Fibroblast of lung (primary cell): ENCODE data around the gene SLC6A2. TPM values are rescaled to one million over a fixed set of nuclear protein-coding genes. Genes with fewer than 3 reads are reported as not detected.

Source experiments
- DNase-seq, 2 donors: peaks; one replicate each; pipeline versions ENCODE4 v3.0.0 to v3.0.0-alpha.2; 2010; ENCODE audit warnings: low read depth in 2 of 2
- H2AFZ ChIP-seq: 2 replicates; pipeline ENCODE4 v1.5.1; 2012; ENCODE audit warnings: low read length, control low read depth, inconsistent platforms
- H3K27ac ChIP-seq: 2 replicates; pipeline ENCODE4 v1.5.1; 2011; ENCODE audit warnings: low read length, control low read depth; ENCODE audit not compliant: insufficient read depth
- H3K27me3 ChIP-seq: 2 replicates; pipeline ENCODE4 v1.5.1; 2011; ENCODE audit warnings: mild to moderate bottlenecking, low read length; ENCODE audit not compliant: control insufficient read depth, insufficient read depth
- H3K36me3 ChIP-seq: 2 replicates; pipeline ENCODE4 v1.5.1; 2011; ENCODE audit warnings: low read length; ENCODE audit not compliant: control insufficient read depth, insufficient read depth
- H3K4me1 ChIP-seq: 2 replicates; pipeline ENCODE4 v1.5.1; 2011; ENCODE audit warnings: low read length; ENCODE audit not compliant: control insufficient read depth, insufficient read depth; ENCODE audit errors: extremely low read depth
- H3K4me2 ChIP-seq: 2 replicates; pipeline ENCODE4 v1.5.1; 2011; ENCODE audit warnings: low read length, control low read depth; ENCODE audit not compliant: insufficient read depth; ENCODE audit errors: extremely low read depth
- H3K4me3 ChIP-seq, 4 experiments: fragments of 200-600 bp in 1 of 4; sonication (generic) in 1 of 4; replicated peaks in 1 of 4; 2 replicates each; pipeline ENCODE4 v1.5.1; 2011 to 2016; ENCODE audit warnings: low read length in 4 of 4, low read depth in 3 of 4, mild to moderate bottlenecking in 3 of 4, control low read depth in 2 of 4, inconsistent platforms in 1 of 4, mixed read lengths in 1 of 4; ENCODE audit not compliant: insufficient read depth in 1 of 4; ENCODE audit errors: control extremely low read depth in 1 of 4
- H3K79me2 ChIP-seq: 2 replicates; pipeline ENCODE4 v1.5.1; 2012; ENCODE audit warnings: mild to moderate bottlenecking, low read length, inconsistent platforms; ENCODE audit not compliant: control insufficient read depth, insufficient read depth
- H3K9ac ChIP-seq: 2 replicates; pipeline ENCODE4 v1.5.1; 2011; ENCODE audit warnings: mild to moderate bottlenecking, low read length, control low read depth; ENCODE audit not compliant: insufficient read depth
- H3K9me3 ChIP-seq: 2 replicates; pipeline ENCODE4 v1.5.1; 2012; ENCODE audit warnings: low read depth, low read length; ENCODE audit not compliant: control insufficient read depth, insufficient read depth
- H4K20me1 ChIP-seq: 2 replicates; pipeline ENCODE4 v1.5.1; 2011; ENCODE audit warnings: low read length; ENCODE audit not compliant: control insufficient read depth, insufficient read depth; ENCODE audit errors: extremely low read depth
- EZH2 ChIP-seq: IDR thresholded peaks from 2 replicates; pipeline ENCODE4 v1.5.1; 2012; ENCODE audit warnings: low read length, control low read depth, mild to moderate bottlenecking; ENCODE audit errors: missing control alignments
- polyA plus RNA-seq, 2 donors: library from polyadenylated mRNA; depleted of rRNA in 1 of 2; stranded (reverse) in 1 of 2; unstranded in 1 of 2; fragments of >200 nt; gene quantifications; 2 replicates each; pipeline ENCODE4 v1.2.1, GENCODE V29; 2011 to 2012; ENCODE audit warnings: missing spikeins in 1 of 2
- total RNA-seq: library from RNA; depleted of rRNA; stranded (reverse); fragments of >200 nt; gene quantifications from 2 replicates; pipeline ENCODE4 v1.2.1, GENCODE V29; 2014
- TF ChIP-seq, protein P1 (sequence below), 2 donors: IDR thresholded peaks in 1 of 2; conservative IDR thresholded peaks in 1 of 2; 1 replicate in 1 of 2; 2 replicates in 1 of 2; pipeline ENCODE4 v1.5.1; 2011 to 2012; ENCODE audit warnings: low read length in 2 of 2, control low read depth in 1 of 2, inconsistent platforms in 1 of 2, low read depth in 1 of 2, mild to moderate bottlenecking in 1 of 2

Gene SLC6A2
- total and polyA plus RNA-seq, 2 donors (not counting 1 experiment from before 2014, with no cell fraction given) = not detected

- Histone ChIP-seq H2AFZ (no peak overlapping the region), H3K27me3 (no peaks in the 10 kb centered on the region), H3K4me2 (no peak overlapping the region), H3K79me2 (no peaks in the 10 kb centered on the region), H3K4me3 (no peak overlapping the region), H3K4me1 (no peaks in the 10 kb centered on the region), H3K9ac (no peak overlapping the region), H3K9me3 (no peaks in the 10 kb centered on the region), H3K27ac (no peak overlapping the region), H4K20me1 (no peaks in the 10 kb centered on the region), H3K36me3 (no peaks in the 10 kb centered on the region)
- no peak for DNase-seq
- TF ChIP-seq, protein P1, sequence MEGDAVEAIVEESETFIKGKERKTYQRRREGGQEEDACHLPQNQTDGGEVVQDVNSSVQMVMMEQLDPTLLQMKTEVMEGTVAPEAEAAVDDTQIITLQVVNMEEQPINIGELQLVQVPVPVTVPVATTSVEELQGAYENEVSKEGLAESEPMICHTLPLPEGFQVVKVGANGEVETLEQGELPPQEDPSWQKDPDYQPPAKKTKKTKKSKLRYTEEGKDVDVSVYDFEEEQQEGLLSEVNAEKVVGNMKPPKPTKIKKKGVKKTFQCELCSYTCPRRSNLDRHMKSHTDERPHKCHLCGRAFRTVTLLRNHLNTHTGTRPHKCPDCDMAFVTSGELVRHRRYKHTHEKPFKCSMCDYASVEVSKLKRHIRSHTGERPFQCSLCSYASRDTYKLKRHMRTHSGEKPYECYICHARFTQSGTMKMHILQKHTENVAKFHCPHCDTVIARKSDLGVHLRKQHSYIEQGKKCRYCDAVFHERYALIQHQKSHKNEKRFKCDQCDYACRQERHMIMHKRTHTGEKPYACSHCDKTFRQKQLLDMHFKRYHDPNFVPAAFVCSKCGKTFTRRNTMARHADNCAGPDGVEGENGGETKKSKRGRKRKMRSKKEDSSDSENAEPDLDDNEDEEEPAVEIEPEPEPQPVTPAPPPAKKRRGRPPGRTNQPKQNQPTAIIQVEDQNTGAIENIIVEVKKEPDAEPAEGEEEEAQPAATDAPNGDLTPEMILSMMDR (conservative IDR thresholded peaks at IDR 0.05 in 1 of 2, IDR thresholded peaks at IDR 0.05 in 1 of 2; ENCODE audit: low read depth in 1 of 2, low read length in 2 of 2) = no peak
- no peak for TF ChIP-seq EZH2
Measured at GRCh38 chr16:55682086-55682485, 26.3 kb downstream of the SLC6A2 start.

DNA sequence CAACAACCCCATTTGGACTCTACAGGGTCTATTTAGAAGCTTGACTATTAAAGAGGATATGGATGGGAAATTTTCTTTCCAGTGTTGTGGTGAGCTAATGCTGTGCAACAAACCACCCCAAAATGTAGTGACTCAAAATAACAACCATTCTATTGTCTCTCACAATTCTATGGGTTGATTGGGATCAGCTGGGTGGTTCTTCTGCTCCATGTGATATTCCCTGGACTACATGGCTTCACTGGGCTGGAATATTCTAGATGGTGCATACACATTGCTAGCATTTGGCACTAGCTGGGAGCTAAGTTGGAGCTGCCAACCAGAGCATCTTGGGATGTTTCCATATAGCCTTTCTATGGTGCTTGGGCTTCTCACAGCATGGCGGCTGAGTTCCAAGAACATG is 30.2 kb downstream of the SLC6A2 start:
- Histone ChIP-seq H2AFZ (no peak overlapping the region), H4K20me1 (no peaks in the 10 kb centered on the region), H3K4me3 (no peak overlapping the region), H3K9me3 (no peaks in the 10 kb centered on the region), H3K36me3 (no peaks in the 10 kb centered on the region), H3K4me2 (no peak overlapping the region), H3K79me2 (no peaks in the 10 kb centered on the region), H3K27me3 (no peaks in the 10 kb centered on the region), H3K4me1 (no peaks in the 10 kb centered on the region), H3K9ac (no peak overlapping the region), H3K27ac (no peak overlapping the region)
- DNase-seq = no peak
- no peak for TF ChIP-seq EZH2
- TF ChIP-seq, protein P1 (conservative IDR thresholded peaks at IDR 0.05 in 1 of 2, IDR thresholded peaks at IDR 0.05 in 1 of 2; ENCODE audit: low read depth in 1 of 2, low read length in 2 of 2) = no peak

DNA sequence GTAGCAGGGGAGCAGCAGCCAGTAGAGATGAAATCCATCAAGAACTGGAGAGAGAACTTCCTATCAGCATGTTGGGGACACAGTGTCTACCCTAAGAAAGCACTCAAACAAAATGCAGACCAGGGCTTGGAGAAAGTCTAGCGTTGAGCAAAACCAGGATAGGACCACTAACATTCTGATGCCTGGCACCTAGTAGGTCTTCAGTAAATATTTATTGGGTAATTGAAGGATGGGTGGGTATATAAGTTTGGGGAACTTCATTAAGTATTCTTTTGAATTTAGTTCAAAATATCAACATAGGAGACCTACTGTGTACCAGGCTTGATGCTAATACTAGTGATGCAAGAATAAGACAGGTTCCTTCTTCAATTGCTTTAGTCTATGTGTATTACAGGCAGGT is 30.9 kb downstream of the SLC6A2 start:
- no peaks in the 10 kb centered on the region for H4K20me1 ChIP-seq
- no peak overlapping the region for H3K4me2 ChIP-seq
- no peak overlapping the region for H3K9ac ChIP-seq
- H3K9me3 ChIP-seq = no peaks in the 10 kb centered on the region
- no peak for DNase-seq
- no peaks in the 10 kb centered on the region for H3K79me2 ChIP-seq
- H3K27me3 ChIP-seq = no peaks in the 10 kb centered on the region
- H3K4me3 ChIP-seq = no peak overlapping the region
- no peak overlapping the region for H2AFZ ChIP-seq
- no peak overlapping the region for H3K27ac ChIP-seq
- no peak for TF ChIP-seq EZH2
- TF ChIP-seq, protein P1 (conservative IDR thresholded peaks at IDR 0.05 in 1 of 2, IDR thresholded peaks at IDR 0.05 in 1 of 2; ENCODE audit: low read depth in 1 of 2, low read length in 2 of 2) = no peak
- H3K36me3 ChIP-seq = no peaks in the 10 kb centered on the region
- H3K4me1 ChIP-seq = no peaks in the 10 kb centered on the region
